ENCODE results near the gene LRP1-AS.

Gene LRP1-AS

DNA sequence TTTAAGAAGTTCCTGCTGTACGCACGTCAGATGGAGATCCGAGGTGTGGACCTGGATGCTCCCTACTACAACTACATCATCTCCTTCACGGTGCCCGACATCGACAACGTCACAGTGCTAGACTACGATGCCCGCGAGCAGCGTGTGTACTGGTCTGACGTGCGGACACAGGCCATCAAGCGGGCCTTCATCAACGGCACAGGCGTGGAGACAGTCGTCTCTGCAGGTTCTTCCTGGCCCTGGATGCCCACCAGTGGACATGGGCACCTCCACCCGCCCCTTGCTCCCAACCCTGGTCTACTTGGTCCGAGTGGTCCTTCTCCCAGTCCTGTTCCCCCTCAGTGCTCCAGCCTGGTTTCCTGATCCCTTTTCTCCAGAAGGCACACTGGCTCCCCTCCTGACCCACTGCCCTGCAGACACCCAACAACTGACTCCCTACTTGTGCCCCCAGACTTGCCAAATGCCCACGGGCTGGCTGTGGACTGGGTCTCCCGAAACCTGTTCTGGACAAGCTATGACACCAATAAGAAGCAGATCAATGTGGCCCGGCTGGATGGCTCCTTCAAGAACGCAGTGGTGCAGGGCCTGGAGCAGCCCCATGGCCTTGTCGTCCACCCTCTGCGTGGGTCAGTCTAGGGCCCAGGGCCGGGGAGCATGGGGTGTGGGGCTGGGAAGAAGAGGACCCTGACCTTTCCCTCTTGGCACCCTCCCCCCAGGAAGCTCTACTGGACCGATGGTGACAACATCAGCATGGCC lies 32.1 kb upstream of the LRP1-AS start:
- no peak for DNase-seq

DNA sequence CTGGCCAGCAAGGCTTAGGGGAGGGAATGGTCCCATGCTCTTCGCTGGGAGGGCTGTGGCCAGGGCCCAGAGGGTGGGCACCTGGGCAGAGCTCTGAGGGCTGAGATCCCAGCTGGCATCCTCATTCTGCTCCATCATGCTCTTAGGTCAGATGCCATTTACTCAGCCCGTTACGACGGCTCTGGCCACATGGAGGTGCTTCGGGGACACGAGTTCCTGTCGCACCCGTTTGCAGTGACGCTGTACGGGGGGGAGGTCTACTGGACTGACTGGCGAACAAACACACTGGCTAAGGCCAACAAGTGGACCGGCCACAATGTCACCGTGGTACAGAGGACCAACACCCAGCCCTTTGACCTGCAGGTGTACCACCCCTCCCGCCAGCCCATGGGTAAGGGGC lies 30.8 kb upstream of the LRP1-AS start:
- DNase-seq = no peak

DNA sequence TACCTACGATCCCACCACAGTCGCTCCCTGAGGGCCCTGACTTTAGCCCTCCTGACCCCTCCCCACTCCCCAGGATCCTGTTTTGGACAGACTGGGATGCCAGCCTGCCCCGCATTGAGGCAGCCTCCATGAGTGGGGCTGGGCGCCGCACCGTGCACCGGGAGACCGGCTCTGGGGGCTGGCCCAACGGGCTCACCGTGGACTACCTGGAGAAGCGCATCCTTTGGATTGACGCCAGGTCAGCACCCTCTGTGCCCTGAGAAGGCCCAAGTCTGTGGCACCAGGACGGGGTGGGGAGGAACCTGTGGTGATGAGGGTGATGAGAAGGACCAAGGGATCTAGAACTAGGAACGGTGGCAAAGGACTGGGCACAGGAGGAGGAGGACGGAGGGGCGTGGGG lies 29.9 kb upstream of the LRP1-AS start:
- no peak for DNase-seq

DNA sequence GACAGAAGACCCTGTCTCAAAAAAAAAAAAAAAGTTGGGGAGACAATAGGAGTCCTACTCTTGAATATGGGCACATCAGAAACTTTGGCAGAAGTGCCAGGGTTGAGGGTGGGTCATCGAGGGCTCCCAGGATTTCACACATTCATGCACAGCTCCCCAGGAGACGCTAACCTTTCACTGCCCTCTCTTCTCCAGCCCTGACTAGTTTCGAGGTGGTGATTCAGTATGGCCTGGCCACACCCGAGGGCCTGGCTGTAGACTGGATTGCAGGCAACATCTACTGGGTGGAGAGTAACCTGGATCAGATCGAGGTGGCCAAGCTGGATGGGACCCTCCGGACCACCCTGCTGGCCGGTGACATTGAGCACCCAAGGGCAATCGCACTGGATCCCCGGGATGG lies 29.4 kb upstream of the LRP1-AS start:
- DNase-seq = no peak

DNA sequence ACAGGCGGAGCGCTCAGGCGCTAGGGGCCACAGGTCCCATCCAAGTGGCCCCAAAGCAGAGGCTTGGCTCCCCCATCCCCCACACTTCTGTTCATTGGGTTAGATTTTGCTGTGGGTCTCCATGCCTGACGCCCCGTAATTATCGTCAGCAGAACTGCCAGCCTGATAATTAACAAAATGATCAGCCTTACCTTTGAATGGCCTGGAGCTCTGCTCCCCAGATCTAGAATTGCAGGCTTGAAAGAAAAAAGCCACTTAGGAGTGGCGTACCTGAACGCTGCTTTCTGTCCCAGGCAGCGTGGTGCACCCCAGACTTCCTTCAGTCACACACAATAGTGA lies 28.7 kb upstream of the LRP1-AS start:
- DNase-seq = no peak

DNA sequence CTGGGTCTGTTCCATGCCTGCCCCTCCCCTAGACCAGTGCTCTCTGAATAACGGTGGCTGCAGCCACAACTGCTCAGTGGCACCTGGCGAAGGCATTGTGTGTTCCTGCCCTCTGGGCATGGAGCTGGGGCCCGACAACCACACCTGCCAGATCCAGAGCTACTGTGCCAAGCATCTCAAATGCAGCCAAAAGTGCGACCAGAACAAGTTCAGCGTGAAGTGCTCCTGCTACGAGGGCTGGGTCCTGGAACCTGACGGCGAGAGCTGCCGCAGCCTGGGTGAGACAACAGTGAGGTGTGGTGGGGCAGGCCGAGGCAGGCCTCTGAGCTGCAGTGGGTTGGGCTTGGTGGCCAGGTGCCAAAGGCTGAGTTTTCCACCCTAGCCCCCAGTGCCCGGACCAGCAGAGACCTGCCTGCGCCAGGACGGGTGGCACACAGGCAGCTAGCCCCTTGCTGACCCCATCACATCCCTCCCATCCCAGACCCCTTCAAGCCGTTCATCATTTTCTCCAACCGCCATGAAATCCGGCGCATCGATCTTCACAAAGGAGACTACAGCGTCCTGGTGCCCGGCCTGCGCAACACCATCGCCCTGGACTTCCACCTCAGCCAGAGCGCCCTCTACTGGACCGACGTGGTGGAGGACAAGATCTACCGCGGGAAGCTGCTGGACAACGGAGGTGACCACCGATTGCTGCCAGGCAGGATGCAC lies 28.2 kb upstream of the LRP1-AS start:
- peak; percentile 55 for DNase-seq

DNA sequence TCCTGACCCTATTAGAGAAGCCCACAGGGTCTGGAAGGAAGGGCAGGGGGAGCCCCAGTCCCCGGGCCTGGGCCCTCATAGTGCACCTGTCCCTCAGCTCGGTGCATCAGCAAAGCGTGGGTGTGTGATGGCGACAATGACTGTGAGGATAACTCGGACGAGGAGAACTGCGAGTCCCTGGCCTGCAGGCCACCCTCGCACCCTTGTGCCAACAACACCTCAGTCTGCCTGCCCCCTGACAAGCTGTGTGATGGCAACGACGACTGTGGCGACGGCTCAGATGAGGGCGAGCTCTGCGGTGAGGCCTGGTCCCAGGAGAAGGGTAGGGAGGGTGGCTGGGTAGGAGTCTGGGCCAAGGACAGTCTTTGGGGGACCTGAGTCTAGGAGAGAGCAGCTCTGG lies 26.3 kb upstream of the LRP1-AS start:
- no peak for DNase-seq

DNA sequence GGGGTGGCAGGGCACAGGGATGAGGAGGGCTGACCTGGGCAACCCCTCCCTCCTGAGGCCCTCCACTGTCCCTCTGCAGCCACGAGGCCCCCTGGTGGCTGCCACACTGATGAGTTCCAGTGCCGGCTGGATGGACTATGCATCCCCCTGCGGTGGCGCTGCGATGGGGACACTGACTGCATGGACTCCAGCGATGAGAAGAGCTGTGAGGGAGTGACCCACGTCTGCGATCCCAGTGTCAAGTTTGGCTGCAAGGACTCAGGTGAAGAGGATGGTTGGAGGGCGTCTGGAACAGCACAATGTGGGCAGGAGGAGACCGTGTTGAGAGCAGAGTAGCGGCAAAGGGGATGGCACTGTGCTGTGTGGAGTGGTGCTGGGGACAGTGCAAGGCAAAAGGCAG lies 25.7 kb upstream of the LRP1-AS start:
- no peak for DNase-seq

DNA sequence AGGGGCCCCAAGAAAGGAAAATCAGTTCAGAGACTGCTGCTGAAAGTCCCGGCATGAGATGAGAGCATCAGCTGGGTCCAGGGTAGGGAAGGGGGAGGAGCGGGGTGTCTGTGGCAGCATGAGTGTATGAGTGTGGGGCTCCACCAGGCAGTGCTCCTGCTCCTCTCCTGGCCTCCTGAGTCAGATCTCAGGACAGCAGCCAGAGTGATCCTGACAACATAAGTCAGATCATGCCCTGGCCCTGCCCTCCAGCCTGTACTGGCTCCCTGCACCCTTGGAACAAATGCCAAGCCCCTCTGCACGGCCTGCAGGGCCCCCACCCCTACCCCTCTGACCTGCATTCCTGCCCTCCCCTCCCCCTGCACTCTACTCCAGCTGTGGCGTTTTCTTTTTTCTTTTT lies 24.2 kb upstream of the LRP1-AS start:
- peak; percentile 75 for DNase-seq

DNA sequence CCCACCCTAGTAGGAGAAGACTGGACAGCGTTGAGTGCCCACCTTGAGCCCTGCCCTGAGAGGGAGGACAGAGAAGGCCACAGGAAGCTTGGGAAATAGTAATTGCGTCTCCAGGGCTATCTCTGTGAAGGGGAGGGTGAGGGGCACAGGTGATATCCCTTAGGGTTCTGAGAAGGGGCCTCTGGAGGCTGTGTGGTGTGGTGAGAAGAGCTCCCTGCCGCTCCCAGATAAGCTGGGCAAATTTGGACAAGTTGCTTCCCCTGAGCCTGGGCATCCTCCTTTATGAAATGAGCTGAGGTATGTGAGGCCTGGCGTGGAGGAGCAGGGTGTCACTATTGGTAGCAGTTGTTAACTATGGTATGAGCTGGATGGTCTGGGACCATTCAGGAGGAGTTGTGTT lies 23.5 kb upstream of the LRP1-AS start:
- DNase-seq = no peak

DNA sequence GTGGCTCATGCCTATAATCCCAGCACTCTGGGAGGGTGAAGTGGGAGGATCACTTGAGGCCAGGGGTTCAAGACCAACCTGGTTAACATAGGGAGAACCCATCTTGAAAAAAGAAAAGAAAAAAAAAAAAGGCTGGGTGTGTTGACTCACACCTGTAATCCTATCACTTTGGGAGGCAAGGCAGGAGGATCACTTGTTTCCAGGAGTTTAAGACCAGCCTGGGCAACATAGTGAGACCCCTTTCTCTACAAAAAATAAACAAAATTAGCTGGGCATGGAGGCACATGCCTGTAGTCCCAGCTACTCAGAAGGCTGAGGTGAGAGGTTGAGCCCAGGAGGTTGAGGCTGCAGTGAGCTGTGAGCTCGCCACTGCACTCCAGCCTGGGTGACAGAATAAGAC lies 23.0 kb upstream of the LRP1-AS start:
- DNase-seq = no peak

DNA sequence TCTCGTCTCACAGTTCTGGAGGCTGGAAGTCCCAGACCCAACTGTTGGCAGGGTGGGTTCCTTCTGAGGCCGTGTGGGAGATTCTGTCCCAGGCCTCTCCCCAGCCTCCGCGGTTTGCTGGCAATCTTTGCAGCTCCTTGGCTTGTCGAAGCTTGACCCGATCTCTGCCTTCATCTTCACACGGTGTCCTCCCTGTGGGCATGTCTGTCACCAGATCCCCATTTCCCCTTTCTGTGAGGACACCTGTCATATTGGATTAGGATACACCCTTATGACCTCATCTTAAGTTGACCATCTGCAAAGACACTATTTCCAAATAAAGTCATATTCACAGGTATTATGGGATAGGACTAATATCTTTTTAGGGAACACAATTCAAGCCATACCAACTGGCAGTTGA lies 22.6 kb upstream of the LRP1-AS start:
- DNase-seq = no peak

DNA sequence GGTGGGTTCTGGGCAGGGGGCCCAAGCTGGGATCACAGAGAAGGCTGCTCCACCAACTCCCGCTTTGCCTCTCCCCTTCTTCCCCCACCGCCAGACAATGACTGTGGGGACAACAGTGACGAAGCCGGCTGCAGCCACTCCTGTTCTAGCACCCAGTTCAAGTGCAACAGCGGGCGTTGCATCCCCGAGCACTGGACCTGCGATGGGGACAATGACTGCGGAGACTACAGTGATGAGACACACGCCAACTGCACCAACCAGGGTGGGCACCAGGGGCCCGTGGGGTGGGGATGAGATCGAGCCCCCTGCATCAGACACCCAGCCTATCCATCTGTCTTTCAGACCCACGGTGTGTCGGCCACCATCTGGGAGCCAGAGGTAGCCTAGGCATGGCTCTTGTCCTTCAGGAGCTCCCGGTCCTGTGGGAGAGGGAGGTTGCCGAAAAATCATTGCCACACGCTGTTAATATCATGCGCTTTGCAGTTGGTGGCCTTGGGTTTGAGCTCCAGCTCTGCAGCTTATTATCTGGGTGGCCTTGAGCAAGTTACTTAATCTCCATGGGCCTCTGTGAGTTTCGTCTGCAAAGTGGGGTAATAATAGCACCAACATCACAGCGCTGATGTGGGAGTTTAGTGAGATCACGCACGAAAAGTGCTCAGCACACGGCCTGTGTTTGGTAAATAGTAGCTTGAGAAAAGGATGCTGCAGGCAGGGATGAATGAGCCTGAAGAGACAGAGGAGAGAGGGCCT lies 21.8 kb upstream of the LRP1-AS start:
- DNase-seq = no peak

DNA sequence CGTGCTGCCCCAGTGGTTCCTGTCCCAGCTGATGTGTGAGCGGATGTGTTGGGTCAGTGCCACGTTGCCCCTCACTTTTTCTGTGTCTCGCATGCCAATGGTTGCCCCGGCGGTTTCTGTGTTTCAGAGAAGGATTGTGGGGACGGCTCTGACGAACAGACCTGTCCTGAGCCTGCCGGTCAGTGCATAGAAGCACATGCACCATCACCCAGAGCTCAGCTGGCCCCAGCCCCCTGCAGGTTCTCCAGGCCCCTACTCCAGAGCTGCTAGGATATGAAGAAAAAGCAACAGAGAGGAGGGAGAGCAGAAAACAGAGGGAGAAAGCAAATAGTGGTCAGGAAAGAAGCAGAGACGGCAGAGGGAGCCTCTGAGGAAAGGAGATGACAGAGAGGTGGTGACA lies 20.6 kb upstream of the LRP1-AS start:
- DNase-seq = no peak

DNA sequence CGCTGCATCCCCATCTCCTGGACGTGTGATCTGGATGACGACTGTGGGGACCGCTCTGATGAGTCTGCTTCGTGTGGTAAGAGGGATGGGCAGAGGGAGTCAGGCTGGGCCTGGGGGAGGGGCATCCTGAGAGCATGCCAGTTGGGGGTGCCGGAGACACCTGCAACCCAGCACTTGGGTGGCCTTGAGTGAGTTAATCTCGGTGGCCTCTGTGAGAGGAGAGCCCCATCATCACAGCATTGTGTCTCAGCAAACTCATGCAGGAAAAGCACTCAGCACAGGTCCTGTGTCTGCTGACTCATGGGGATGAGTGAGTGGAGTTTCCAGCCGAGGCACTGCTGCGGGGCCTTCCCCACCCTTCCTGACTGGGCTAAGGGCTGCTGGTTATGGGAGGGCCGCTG lies 19.6 kb upstream of the LRP1-AS start:
- DNase-seq = peak; percentile 74

DNA sequence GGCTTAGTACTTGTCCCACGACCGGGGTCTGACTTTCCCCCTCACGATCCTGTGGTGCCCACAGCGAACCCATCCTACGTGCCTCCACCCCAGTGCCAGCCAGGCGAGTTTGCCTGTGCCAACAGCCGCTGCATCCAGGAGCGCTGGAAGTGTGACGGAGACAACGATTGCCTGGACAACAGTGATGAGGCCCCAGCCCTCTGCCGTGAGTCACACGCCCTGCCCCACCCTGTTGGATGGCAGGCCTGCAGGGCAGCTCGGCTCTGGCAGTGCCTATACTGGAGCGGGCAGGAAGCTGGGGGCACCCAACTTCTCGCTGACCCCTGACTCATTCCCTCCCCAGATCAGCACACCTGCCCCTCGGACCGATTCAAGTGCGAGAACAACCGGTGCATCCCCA lies 18.3 kb upstream of the LRP1-AS start:
- no peak for DNase-seq

DNA sequence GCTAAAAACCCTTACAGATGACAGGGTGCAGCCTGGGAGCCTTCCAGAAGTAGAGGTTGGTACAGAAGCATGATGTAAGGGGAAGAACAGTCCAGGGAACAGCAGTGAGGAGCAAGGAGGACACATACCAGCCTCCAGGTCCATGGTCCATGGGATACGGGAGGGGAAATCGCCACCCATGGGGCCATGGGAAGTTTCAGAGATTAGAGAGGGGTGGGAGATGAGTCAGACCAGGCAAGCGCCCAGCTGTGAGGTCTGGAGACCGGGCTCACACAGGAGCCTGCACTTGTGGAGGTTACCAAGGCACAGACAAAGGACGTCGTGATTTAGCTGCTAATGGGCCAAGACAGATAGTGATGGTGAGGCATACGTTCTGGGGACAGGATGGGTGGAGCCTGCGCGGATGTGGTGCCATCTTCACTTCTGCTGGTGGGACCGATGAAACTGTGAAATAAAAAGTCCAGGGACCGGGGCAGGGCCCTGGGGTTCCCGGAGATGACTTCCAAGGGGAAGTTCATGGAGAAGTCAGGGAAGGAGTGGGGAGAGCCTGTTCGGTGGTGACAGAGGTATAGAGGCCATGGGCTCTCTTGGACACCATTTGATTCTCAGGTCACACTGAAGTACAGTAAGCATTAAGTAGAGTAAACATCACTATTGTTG lies 17.7 kb upstream of the LRP1-AS start:
- DNase-seq = no peak

DNA sequence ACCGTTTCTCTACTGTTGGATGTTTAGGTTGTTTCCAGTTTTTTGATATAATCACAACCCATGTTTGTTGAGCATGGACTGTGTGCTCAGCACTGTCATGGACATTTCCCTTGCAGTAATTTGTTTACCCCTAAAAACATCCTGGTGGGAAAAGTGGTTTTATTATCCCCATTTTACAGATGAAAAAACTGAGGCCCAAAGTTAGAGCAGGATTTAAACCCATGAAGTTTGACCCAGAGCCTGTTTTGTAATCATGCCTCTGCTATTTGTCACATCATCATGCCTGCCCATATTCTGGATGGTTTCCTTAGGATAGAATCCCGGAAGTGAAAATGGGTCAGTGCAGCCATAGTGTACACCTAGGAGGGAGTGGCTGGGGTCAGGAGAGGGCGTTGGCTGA lies 17.0 kb upstream of the LRP1-AS start:
- DNase-seq = no peak

DNA sequence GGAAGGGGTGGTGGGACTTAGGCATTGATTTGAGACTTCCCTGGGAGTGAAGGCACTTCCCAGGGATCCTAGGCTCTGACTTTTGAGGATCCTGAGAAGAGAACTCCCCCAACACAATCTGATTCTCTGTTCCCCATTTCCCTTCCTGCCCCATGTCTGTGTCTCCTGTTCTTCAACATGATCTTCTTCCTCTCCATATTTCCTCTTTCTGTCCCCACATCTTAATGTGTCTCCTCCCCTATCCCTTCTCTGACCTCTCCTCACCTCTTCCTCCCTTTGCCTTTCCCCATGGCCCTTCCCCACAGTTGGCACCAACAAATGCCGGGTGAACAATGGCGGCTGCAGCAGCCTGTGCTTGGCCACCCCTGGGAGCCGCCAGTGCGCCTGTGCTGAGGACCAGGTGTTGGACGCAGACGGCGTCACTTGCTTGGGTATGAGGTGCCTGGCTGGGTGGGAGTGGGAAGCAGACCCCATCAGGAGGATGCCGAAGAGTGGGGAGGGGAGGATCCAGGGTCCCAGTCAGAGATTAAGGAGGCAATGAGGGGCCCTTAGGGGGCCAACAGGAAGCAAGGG lies 15.2 kb upstream of the LRP1-AS start:
- no peak for DNase-seq

DNA sequence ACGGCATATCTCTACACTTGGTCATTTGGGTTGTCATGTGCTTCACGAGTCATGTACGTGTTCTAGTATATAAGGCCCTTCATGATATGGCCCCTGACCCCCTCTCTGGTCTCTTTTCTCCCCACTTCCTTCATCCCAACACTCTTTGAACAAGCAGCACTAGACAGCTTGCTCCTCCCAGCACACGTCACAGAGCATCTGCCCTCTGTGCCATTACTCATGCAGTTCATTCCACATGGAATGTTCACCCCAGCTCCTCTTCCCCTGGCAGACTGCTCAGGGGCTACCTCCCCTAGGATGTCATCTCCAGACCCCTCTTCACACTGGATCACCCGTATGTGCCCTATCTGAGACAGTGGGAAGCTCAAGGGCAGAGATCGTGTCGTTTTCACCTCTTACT lies 14.1 kb upstream of the LRP1-AS start:
- peak; percentile 71 for DNase-seq

DNA sequence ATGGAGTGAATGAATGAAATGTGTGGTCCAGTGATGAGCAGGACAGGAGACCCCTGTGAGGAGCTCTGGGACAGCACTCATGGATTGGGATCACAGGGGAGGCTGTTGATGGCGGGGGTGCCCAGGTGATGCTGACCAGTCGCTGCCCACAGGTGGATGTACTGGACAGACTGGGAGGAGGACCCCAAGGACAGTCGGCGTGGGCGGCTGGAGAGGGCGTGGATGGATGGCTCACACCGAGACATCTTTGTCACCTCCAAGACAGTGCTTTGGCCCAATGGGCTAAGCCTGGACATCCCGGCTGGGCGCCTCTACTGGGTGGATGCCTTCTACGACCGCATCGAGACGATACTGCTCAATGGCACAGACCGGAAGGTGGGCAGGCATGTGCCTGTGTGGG lies 13.3 kb upstream of the LRP1-AS start:
- no peak for DNase-seq

DNA sequence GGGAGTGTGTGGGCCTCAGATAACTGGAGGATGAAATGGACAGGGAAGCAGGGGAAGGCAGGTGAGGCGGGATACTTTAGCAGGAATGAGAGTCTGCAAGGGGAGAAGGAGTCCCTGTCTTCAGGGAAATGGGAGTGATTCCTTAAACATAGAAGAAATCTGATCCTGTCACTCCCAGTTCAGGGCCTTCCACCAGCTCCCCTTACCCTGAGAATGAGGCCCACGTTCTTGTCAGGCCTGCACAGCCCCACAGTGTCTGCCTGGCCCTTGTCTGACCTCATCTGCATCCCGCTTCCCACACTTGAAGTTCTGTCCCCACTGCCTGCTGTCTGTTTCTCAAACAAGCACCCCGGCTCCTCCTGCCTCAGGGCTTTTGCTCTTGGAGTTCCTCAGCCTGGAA lies 12.6 kb upstream of the LRP1-AS start:
- DNase-seq = no peak

DNA sequence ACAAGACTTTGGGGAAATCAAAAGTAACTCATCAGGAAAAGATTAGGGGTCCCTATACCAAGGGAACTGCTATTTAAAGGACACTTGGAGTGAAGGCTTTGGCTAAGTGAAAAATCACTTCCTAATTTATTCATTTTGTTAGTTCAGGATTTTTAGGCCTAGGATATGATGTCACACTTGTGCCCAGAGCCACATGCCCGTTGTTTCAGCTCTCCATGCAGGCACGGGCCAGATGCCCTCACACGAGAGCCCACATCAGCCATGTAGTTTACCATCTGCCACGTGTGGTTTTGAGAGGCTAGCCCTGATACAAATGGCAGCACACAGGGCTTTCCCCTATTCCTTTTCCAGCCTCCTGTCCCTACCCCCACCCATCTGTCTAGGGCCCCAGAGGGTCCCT lies 11.9 kb upstream of the LRP1-AS start:
- no peak for DNase-seq
